Endothelial cell of umbilical vein (primary cell): ENCODE results near the gene ZMAT3. TPM values are rescaled to one million over a fixed set of nuclear protein-coding genes. Genes with fewer than 3 reads are reported as not detected.

Experiments used
- BruUV-seq: library from RNA; stranded (reverse); fragments of 400-500 nt; replicated peaks from 2 replicates; lab custom pipeline; 2021; lab: Mats Ljungman, UMichigan
- CTCF ChIA-PET: fragments of 300-600, 350-600 bp; sonication (Branson Sonifier 250); formaldehyde crosslinking; loops from one replicate; lab custom pipeline; 2021; ENCODE audit warnings: antibody characterized with exemption, inconsistent platforms; lab: Charles Lee
- POLR2A ChIA-PET: fragments of 300-600, 350-600 bp; sonication (Branson Sonifier 250); formaldehyde crosslinking; loops from one replicate; lab custom pipeline; 2021; ENCODE audit warnings: antibody characterized with exemption, inconsistent platforms; lab: Charles Lee
- DNase-seq: peaks from one replicate; pipeline ENCODE4 v3.0.0-alpha.2; 2011; ENCODE audit warnings: low read depth, low spot score
- FAIRE-seq: peaks from 2 replicates; lab custom pipeline; 2011; peaks lifted over from hg19 to GRCh38; lab: Jason Lieb, UNC
- H2AFZ ChIP-seq: 2 replicates; pipeline ENCODE4 v1.6.0; 2012; ENCODE audit warnings: low read depth, low read length, control low read depth, inconsistent platforms
- H3K27ac ChIP-seq: 2 replicates; pipeline ENCODE4 v1.5.1; 2011; ENCODE audit warnings: low read depth, mild to moderate bottlenecking, control low read depth, low read length, moderate library complexity; ENCODE audit not compliant: insufficient read depth
- H3K27me3 ChIP-seq, 2 experiments: 2 replicates each; pipeline versions ENCODE4 v1.6.0 to v1.6.1; 2011; ENCODE audit warnings: low read length in 2 of 2, mixed read lengths in 1 of 2; ENCODE audit not compliant: control insufficient read depth in 2 of 2, insufficient read depth in 2 of 2
- H3K36me3 ChIP-seq, 2 experiments: 2 replicates in 1 of 2; 3 replicates in 1 of 2; pipeline ENCODE4 v1.5.1; 2011; ENCODE audit warnings: low read length in 2 of 2, mild to moderate bottlenecking in 1 of 2, moderate library complexity in 1 of 2; ENCODE audit not compliant: control insufficient read depth in 2 of 2, insufficient read depth in 2 of 2; ENCODE audit errors: extremely low read depth in 1 of 2
- H3K4me1 ChIP-seq: 3 replicates; pipeline ENCODE4 v1.5.1; 2011; ENCODE audit warnings: mild to moderate bottlenecking, low read length; ENCODE audit not compliant: control insufficient read depth, insufficient read depth; ENCODE audit errors: extremely low read depth
- H3K4me2 ChIP-seq: 2 replicates; pipeline ENCODE4 v1.6.1; 2011; ENCODE audit warnings: low read length, control low read depth, mixed read lengths; ENCODE audit not compliant: insufficient read depth
- H3K4me3 ChIP-seq, 3 experiments: fragments of 200-600 bp in 1 of 3; sonication (generic), shearing (Covaris generic) in 1 of 3; replicated peaks in 1 of 3; 2 replicates each; pipeline ENCODE4 v1.5.1; 2011 to 2016; ENCODE audit warnings: control low read depth in 3 of 3, low read length in 3 of 3, mild to moderate bottlenecking in 2 of 3, inconsistent platforms in 1 of 3, low read depth in 1 of 3, moderate library complexity in 1 of 3; ENCODE audit not compliant: insufficient read depth in 1 of 3
- H3K79me2 ChIP-seq: 2 replicates; pipeline ENCODE4 v1.6.0; 2012; ENCODE audit warnings: low read length, inconsistent platforms; ENCODE audit not compliant: control insufficient read depth, insufficient read depth
- H3K9ac ChIP-seq: replicated peaks from 2 replicates; pipeline ENCODE3; 2011; ENCODE audit warnings: low read length, control low read depth; ENCODE audit not compliant: insufficient read depth; ENCODE audit errors: extremely low read depth
- H3K9me1 ChIP-seq: replicated peaks from 3 replicates; pipeline ENCODE4 v1.6.0; 2011; ENCODE audit warnings: mild to moderate bottlenecking, low read length; ENCODE audit not compliant: control insufficient read depth, insufficient read depth; ENCODE audit errors: extremely low read depth
- H3K9me3 ChIP-seq: replicated peaks from 2 replicates; pipeline ENCODE4 v1.5.1; 2012; ENCODE audit warnings: low read length, inconsistent platforms; ENCODE audit not compliant: control insufficient read depth, insufficient read depth
- H4K20me1 ChIP-seq: replicated peaks from 2 replicates; pipeline ENCODE3; 2011; ENCODE audit warnings: mild to moderate bottlenecking, low read length; ENCODE audit not compliant: control insufficient read depth, insufficient read depth; ENCODE audit errors: extremely low read depth
- CTCF ChIP-seq, 2 donors: IDR thresholded peaks; 1 replicate in 1 of 2; 2 replicates in 1 of 2; pipeline ENCODE4 v1.5.1; 2011; ENCODE audit warnings: low read length in 2 of 2, mild to moderate bottlenecking in 2 of 2, moderate library complexity in 2 of 2, control low read depth in 1 of 2, inconsistent platforms in 1 of 2, low read depth in 1 of 2; ENCODE audit not compliant: insufficient read depth in 1 of 2; ENCODE audit errors: extremely low read depth in 1 of 2
- EZH2 ChIP-seq: IDR thresholded peaks from 2 replicates; pipeline ENCODE4 v1.6.1; 2012; ENCODE audit warnings: borderline replicate concordance, low read depth, mild to moderate bottlenecking, moderate library complexity, low read length, inconsistent platforms; ENCODE audit not compliant: severe bottlenecking
- FOS ChIP-seq: IDR thresholded peaks from 2 replicates; pipeline ENCODE4 v1.6.1; 2011; ENCODE audit warnings: mild to moderate bottlenecking, low read length, moderate library complexity, borderline replicate concordance; ENCODE audit not compliant: insufficient read depth
- GATA2 ChIP-seq: IDR thresholded peaks from 2 replicates; pipeline ENCODE4 v1.7.0; 2011; ENCODE audit warnings: low read depth, mild to moderate bottlenecking, moderate library complexity, mixed read lengths, low read length; ENCODE audit not compliant: insufficient read length, insufficient read depth
- JUN ChIP-seq: IDR thresholded peaks from 2 replicates; pipeline ENCODE4 v1.6.1; 2011; ENCODE audit warnings: borderline replicate concordance, low read depth; ENCODE audit not compliant: insufficient read length, insufficient read depth
- MYC ChIP-seq: IDR thresholded peaks from one replicate; pipeline ENCODE4 v1.6.1; 2011; ENCODE audit warnings: mild to moderate bottlenecking, low read depth, low read length
- POLR2A ChIP-seq: IDR thresholded peaks from 2 replicates; pipeline ENCODE4 v1.6.1; 2012; ENCODE audit warnings: low read depth, mild to moderate bottlenecking, control low read depth, low read length
- POLR2AphosphoS5 ChIP-seq: IDR thresholded peaks from 2 replicates; pipeline ENCODE4 v1.6.1; 2012; ENCODE audit warnings: low read depth, mild to moderate bottlenecking, control low read depth, low read length, moderate library complexity; ENCODE audit not compliant: insufficient read depth
- dilution Hi-C: fragments of 300-500 bp; cut with MboI; formaldehyde crosslinking; loops from one replicate; pipeline ENCODE4 v1.15.0; 2019; ENCODE audit warnings: low sequenced_read_pairs; ENCODE audit not compliant: extremely low pct_ligation_motif_present
- intact Hi-C: fragments of 100-400 bp; cut with micrococcal nuclease; formaldehyde crosslinking; loops from one replicate; pipeline ENCODE4 v1.10.0; 2022
- polyA plus RNA-seq, 4 experiments: library from polyadenylated mRNA; depleted of rRNA in 3 of 4; stranded (reverse) in 3 of 4; unstranded in 1 of 4; fragments of >200 nt; gene quantifications; 2 replicates each; pipeline versions ENCODE4 v1.2.1 to v1.2.3, GENCODE V29; 2011 to 2012; ENCODE audit warnings: missing spikeins in 1 of 4
- total RNA-seq: library from RNA; stranded (reverse); gene quantifications from 2 replicates; pipeline ENCODE4 v1.2.3, GENCODE V29; 2021
- TF ChIP-seq, protein P1 (sequence below): IDR thresholded peaks from 2 replicates; pipeline ENCODE4 v1.6.1; 2011; ENCODE audit not compliant: insufficient read depth, insufficient read length

Gene ZMAT3
- total and polyA plus RNA-seq, 2 donors (not counting 3 experiments of a cell fraction or from before 2014, with no cell fraction given), result 13.2 to 33.1 TPM

DNA sequence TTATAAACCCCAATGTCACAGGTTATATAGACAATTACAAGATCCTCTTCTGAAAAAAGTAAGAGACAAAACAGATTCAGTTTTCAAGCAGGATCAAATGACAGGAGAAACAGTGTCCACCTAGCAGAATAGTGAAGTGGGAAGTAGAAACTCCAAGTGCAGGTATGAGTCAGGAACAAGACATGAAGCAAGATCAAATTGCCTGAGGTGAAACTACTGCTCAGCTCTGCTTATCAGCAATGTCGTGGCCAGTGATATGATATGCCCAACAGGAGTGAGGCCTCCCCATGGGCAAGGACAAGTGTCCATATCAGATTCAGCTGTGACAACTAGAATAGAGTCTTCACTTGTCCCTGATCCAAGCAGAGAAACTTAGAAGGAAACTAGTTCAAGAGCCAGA is 100.0 kb downstream of the ZMAT3 start:
- FAIRE-seq, result no peak

More for the DNA sequence above, 100.0 kb downstream of the ZMAT3 start:
- ChIA-PET POLR2A (no interaction called here), CTCF (no interaction called here)
- Histone ChIP-seq H2AFZ (no peak overlapping the region), H3K36me3 (no peaks in the 10 kb centered on the region), H4K20me1 (no peaks in the 10 kb centered on the region), H3K9me3 (no peaks in the 10 kb centered on the region), H3K27me3 (no peaks in the 10 kb centered on the region), H3K4me3 (no peak overlapping the region), H3K79me2 (no peaks in the 10 kb centered on the region), H3K27ac (no peak overlapping the region), H3K9me1 (no peaks in the 10 kb centered on the region), H3K4me2 (no peak overlapping the region), H3K9ac (no peak overlapping the region), H3K4me1 (peaks cover 12% of the 10 kb centered on the region)
- dilution Hi-C loops, result no loop called here
- intact Hi-C loops, result no loop called here
- BruUV-seq, result no TSS peak
- no peak for TF ChIP-seq POLR2AphosphoS5
- TF ChIP-seq CTCF (IDR thresholded peaks at IDR 0.05; ENCODE audit: extremely low read depth in 1 of 2, insufficient read depth in 1 of 2, low read depth in 1 of 2, low read length in 2 of 2), result no peak
- TF ChIP-seq EZH2, result no peak
- TF ChIP-seq POLR2A, result no peak
- no peak for TF ChIP-seq GATA2
- TF ChIP-seq FOS, result no peak
- no peak for TF ChIP-seq MYC
- no peak for TF ChIP-seq JUN
- TF ChIP-seq, protein P1, sequence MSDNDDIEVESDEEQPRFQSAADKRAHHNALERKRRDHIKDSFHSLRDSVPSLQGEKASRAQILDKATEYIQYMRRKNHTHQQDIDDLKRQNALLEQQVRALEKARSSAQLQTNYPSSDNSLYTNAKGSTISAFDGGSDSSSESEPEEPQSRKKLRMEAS, result no peak
- DNase-seq, result no peak
